ENCODE data around the gene CALML5. TPM values are rescaled to one million over a fixed set of nuclear protein-coding genes. Genes with fewer than 3 reads are reported as not detected.

Gene CALML5
- total RNA-seq, 1 donor from 2014 or later: not detected

- Histone ChIP-seq H4K20me1 (ENCODE audit: low read depth) (no peaks in the 10 kb centered on the region), H2AFZ (replicated peaks) (no peak overlapping the region), H3K4me2 (no peak overlapping the region)
These were observed 45.6 kb upstream of the CALML5 start for GRCh38 chr10:5545011-5545410.

GRCh38 chr10:5544216-5544805 is 44.9 kb upstream of the CALML5 start:
- H3K9me3 Mint-ChIP-seq: peaks cover 22% of the 10 kb centered on the region
- no peaks in the 10 kb centered on the region for H3K4me1 Mint-ChIP-seq
- DNase-seq (ENCODE audit: low spot score): no peak
- peaks cover 4% of the 10 kb centered on the region for H3K27me3 Mint-ChIP-seq (ENCODE audit: insufficient read depth, low read depth)
- TF ChIP-seq CTCF (IDR thresholded peaks at IDR 0.05) (no peak), EZH2 (IDR thresholded peaks at IDR 0.05) (no peak), EZH2phosphoT487 (IDR thresholded peaks at IDR 0.05) (no peak)
- no peak overlapping the region for H3K4me3 Mint-ChIP-seq
- peaks cover 12% of the 10 kb centered on the region for H3K9me3 ChIP-seq (ENCODE audit: low read depth)
- no peak overlapping the region for H2AFZ ChIP-seq (replicated peaks)
- H3K36me3 Mint-ChIP-seq: no peaks in the 10 kb centered on the region
- no peak overlapping the region for H3K9ac ChIP-seq
- H3K27me3 ChIP-seq: no peaks in the 10 kb centered on the region
- no peaks in the 10 kb centered on the region for H3K79me2 ChIP-seq (ENCODE audit: low read depth)
- no peak overlapping the region for H3K4me2 ChIP-seq
- peaks cover 7% of the 10 kb centered on the region for H3K4me1 ChIP-seq
- no peaks in the 10 kb centered on the region for H3F3A ChIP-seq (ENCODE audit: low read depth)
- H3K36me3 ChIP-seq: peaks cover 5% of the 10 kb centered on the region
- no peak overlapping the region for H3K27ac ChIP-seq
- H3K4me3 ChIP-seq: no peak overlapping the region
- H4K20me1 ChIP-seq (ENCODE audit: low read depth): no peaks in the 10 kb centered on the region
- H3K27ac Mint-ChIP-seq: no peak overlapping the region

More at GRCh38 chr10:5545011-5545410, 45.6 kb upstream of the CALML5 start:
- DNase-seq (ENCODE audit: low spot score): no peak
- TF ChIP-seq EZH2phosphoT487 (IDR thresholded peaks at IDR 0.05) (no peak), EZH2 (IDR thresholded peaks at IDR 0.05) (no peak), CTCF (IDR thresholded peaks at IDR 0.05) (no peak)
- Mint-ChIP-seq H3K4me3 (no peak overlapping the region), H3K27ac (no peak overlapping the region), H3K4me1 (no peaks in the 10 kb centered on the region), H3K36me3 (no peaks in the 10 kb centered on the region), H3K27me3 (ENCODE audit: insufficient read depth, low read depth) (peaks cover 4% of the 10 kb centered on the region), H3K9me3 (peaks cover 18% of the 10 kb centered on the region)
- Histone ChIP-seq H3K4me1 (peaks cover 7% of the 10 kb centered on the region), H3F3A (ENCODE audit: low read depth) (no peaks in the 10 kb centered on the region), H3K79me2 (ENCODE audit: low read depth) (no peaks in the 10 kb centered on the region), H3K27me3 (no peaks in the 10 kb centered on the region), H3K9me3 (ENCODE audit: low read depth) (peaks cover 12% of the 10 kb centered on the region), H3K36me3 (peaks cover 5% of the 10 kb centered on the region), H3K4me3 (no peak overlapping the region), H3K9ac (no peak overlapping the region), H3K27ac (no peak overlapping the region)

GRCh38 chr10:5543623-5544022 is 44.3 kb upstream of the CALML5 start:
- H3K9me3 ChIP-seq (ENCODE audit: low read depth): peaks cover 12% of the 10 kb centered on the region
- no peaks in the 10 kb centered on the region for H3F3A ChIP-seq (ENCODE audit: low read depth)

GRCh38 chr10:5542100-5542499 is 42.7 kb upstream of the CALML5 start:
- Mint-ChIP-seq H3K4me1 (no peaks in the 10 kb centered on the region), H3K9me3 (peaks cover 25% of the 10 kb centered on the region), H3K27ac (no peak overlapping the region), H3K36me3 (no peaks in the 10 kb centered on the region), H3K4me3 (no peak overlapping the region), H3K27me3 (ENCODE audit: insufficient read depth, low read depth) (peaks cover 6% of the 10 kb centered on the region)
- Histone ChIP-seq H3K36me3 (peaks cover 5% of the 10 kb centered on the region), H3K9me3 (ENCODE audit: low read depth) (peaks cover 12% of the 10 kb centered on the region), H2AFZ (replicated peaks) (no peak overlapping the region), H3K4me3 (no peak overlapping the region), H3K4me1 (no peaks in the 10 kb centered on the region), H3K9ac (no peak overlapping the region), H3K79me2 (ENCODE audit: low read depth) (no peaks in the 10 kb centered on the region), H3K4me2 (no peak overlapping the region), H3K27me3 (no peaks in the 10 kb centered on the region), H3K27ac (no peak overlapping the region), H4K20me1 (ENCODE audit: low read depth) (no peaks in the 10 kb centered on the region), H3F3A (ENCODE audit: low read depth) (no peaks in the 10 kb centered on the region)
- no peak for DNase-seq (ENCODE audit: low spot score)
- TF ChIP-seq EZH2 (IDR thresholded peaks at IDR 0.05) (no peak), CTCF (IDR thresholded peaks at IDR 0.05) (no peak), EZH2phosphoT487 (IDR thresholded peaks at IDR 0.05) (no peak)

More at GRCh38 chr10:5543623-5544022, 44.3 kb upstream of the CALML5 start:
- Histone ChIP-seq H3K27ac (no peak overlapping the region), H3K4me2 (no peak overlapping the region), H2AFZ (replicated peaks) (no peak overlapping the region), H3K9ac (no peak overlapping the region), H3K79me2 (ENCODE audit: low read depth) (no peaks in the 10 kb centered on the region), H3K36me3 (peaks cover 5% of the 10 kb centered on the region), H3K4me3 (no peak overlapping the region), H3K27me3 (no peaks in the 10 kb centered on the region), H3K4me1 (peaks cover 7% of the 10 kb centered on the region), H4K20me1 (ENCODE audit: low read depth) (no peaks in the 10 kb centered on the region)
- Mint-ChIP-seq H3K36me3 (no peaks in the 10 kb centered on the region), H3K27me3 (ENCODE audit: insufficient read depth, low read depth) (peaks cover 4% of the 10 kb centered on the region), H3K4me1 (no peaks in the 10 kb centered on the region), H3K4me3 (no peak overlapping the region), H3K9me3 (peaks cover 25% of the 10 kb centered on the region), H3K27ac (no peak overlapping the region)
- no peak for DNase-seq (ENCODE audit: low spot score)
- no peak for TF ChIP-seq EZH2 (IDR thresholded peaks at IDR 0.05)

Data from neural progenitor cell (in vitro differentiated cells).